T-cell (primary cell): ENCODE measurements around the gene ARHGAP8. TPM values are rescaled to one million over a fixed set of nuclear protein-coding genes. Genes with fewer than 3 reads are reported as not detected.

Source experiments
- ATAC-seq, 4 experiments: fragments of 200-7000 bp in 3 of 4; fragments of 150-1000 bp in 1 of 4; cut with Tn5 transposase; replicated peaks in 1 of 4; 1 replicate in 3 of 4; 2 replicates in 1 of 4; pipeline ENCODE4 v1.10.0; 2021; ENCODE audit warnings: moderate library complexity in 3 of 4, mild to moderate bottlenecking in 2 of 4, moderate number of reproducible peaks in 1 of 4
- CTCF ChIA-PET, 2 donors: fragments of 300-600 bp; sonication (Branson Sonifier 250); formaldehyde crosslinking; loops; one replicate each; lab custom pipeline; 2022; ENCODE audit warnings: antibody characterized with exemption in 2 of 2; lab: Charles Lee
- POLR2A ChIA-PET, 2 donors: fragments of 300-600 bp; sonication (Branson Sonifier 250); formaldehyde crosslinking; loops; one replicate each; lab custom pipeline; 2022; ENCODE audit warnings: antibody characterized with exemption in 2 of 2; lab: Charles Lee
- DNase-seq, 35 experiments: peaks; one replicate each; pipeline versions ENCODE4 v3.0.0 to v3.0.0-alpha.2; 2013 to 2023
- H3K27ac ChIP-seq: one replicate; pipeline ENCODE4 v1.5.1; 2013; ENCODE audit warnings: low read length
- H3K27me3 ChIP-seq, 2 experiments: replicated peaks in 1 of 2; 1 replicate in 1 of 2; 2 replicates in 1 of 2; pipeline versions ENCODE4 v1.6.1 to v1.7.0; 2013; ENCODE audit warnings: low read length in 1 of 2, mixed read lengths in 1 of 2; ENCODE audit not compliant: control insufficient read depth in 2 of 2, insufficient read depth in 2 of 2; ENCODE audit errors: extremely low read depth in 1 of 2
- H3K36me3 ChIP-seq, 2 donors: 1 replicate in 1 of 2; 2 replicates in 1 of 2; pipeline versions ENCODE4 v1.6.1 to v1.7.0; 2013; ENCODE audit warnings: low read length in 1 of 2; ENCODE audit not compliant: control insufficient read depth in 2 of 2, insufficient read depth in 1 of 2; ENCODE audit errors: extremely low read depth in 1 of 2
- H3K4me1 ChIP-seq, 2 experiments: 1 replicate in 1 of 2; 2 replicates in 1 of 2; pipeline versions ENCODE4 v1.6.1 to v1.7.0; 2013; ENCODE audit warnings: low read length in 2 of 2, mixed read lengths in 1 of 2; ENCODE audit not compliant: insufficient read depth in 2 of 2, control insufficient read depth in 1 of 2; ENCODE audit errors: extremely low read depth in 1 of 2
- H3K4me3 ChIP-seq, 2 donors: 1 replicate in 1 of 2; 2 replicates in 1 of 2; pipeline versions ENCODE4 v1.5.1 to v1.7.0; 2013; ENCODE audit warnings: mild to moderate bottlenecking in 2 of 2, low read length in 1 of 2, moderate library complexity in 1 of 2; ENCODE audit not compliant: control insufficient read depth in 1 of 2; ENCODE audit errors: extremely low read depth in 1 of 2
- H3K9me3 ChIP-seq: 2 replicates; pipeline ENCODE4 v1.7.0; 2013
- H3K27ac Mint-ChIP-seq, 2 donors: one replicate each; pipeline ENCODE4 v1.8.0; 2020 to 2021; ENCODE audit warnings: mild to moderate bottlenecking in 2 of 2, mixed read lengths in 2 of 2
- H3K27me3 Mint-ChIP-seq, 2 donors: one replicate each; pipeline ENCODE4 v1.8.0; 2021 to 2022; ENCODE audit warnings: mixed read lengths in 2 of 2
- H3K36me3 Mint-ChIP-seq: one replicate; pipeline ENCODE4 v1.8.0; 2021; ENCODE audit warnings: mixed read lengths
- H3K4me1 Mint-ChIP-seq, 3 donors: one replicate each; pipeline ENCODE4 v1.8.0; 2020 to 2022; ENCODE audit warnings: mixed read lengths in 3 of 3, mild to moderate bottlenecking in 1 of 3
- H3K4me3 Mint-ChIP-seq, 3 donors: one replicate each; pipeline ENCODE4 v1.8.0; 2020 to 2022; ENCODE audit warnings: mild to moderate bottlenecking in 3 of 3, mixed read lengths in 3 of 3, moderate library complexity in 3 of 3
- H3K9me3 Mint-ChIP-seq, 3 donors: one replicate each; pipeline ENCODE4 v1.8.0; 2020 to 2022; ENCODE audit warnings: mixed read lengths in 3 of 3
- WGBS: methylation state at CpG from one replicate; pipeline ENCODE4 v1.1.5; 2013; ENCODE audit warnings: missing lambda C conversion rate; ENCODE audit not compliant: insufficient coverage; 5-methylcytosine and 5-hydroxymethylcytosine counted together
- total RNA-seq, 35 experiments: library from RNA in 6 of 35; stranded (reverse) in 6 of 35; fragments of 120-200 nt in 1 of 35; gene quantifications; one replicate each; pipeline versions ENCODE4 v1.2.1 to v1.2.4 and lab custom pipeline; 2013 to 2026

Gene ARHGAP8
- total RNA-seq, 5 donors from 2014 or later (not counting 1 experiment from before 2014, with no cell fraction given) = 0.59 to 4.7 (median 2.0) TPM

DNA sequence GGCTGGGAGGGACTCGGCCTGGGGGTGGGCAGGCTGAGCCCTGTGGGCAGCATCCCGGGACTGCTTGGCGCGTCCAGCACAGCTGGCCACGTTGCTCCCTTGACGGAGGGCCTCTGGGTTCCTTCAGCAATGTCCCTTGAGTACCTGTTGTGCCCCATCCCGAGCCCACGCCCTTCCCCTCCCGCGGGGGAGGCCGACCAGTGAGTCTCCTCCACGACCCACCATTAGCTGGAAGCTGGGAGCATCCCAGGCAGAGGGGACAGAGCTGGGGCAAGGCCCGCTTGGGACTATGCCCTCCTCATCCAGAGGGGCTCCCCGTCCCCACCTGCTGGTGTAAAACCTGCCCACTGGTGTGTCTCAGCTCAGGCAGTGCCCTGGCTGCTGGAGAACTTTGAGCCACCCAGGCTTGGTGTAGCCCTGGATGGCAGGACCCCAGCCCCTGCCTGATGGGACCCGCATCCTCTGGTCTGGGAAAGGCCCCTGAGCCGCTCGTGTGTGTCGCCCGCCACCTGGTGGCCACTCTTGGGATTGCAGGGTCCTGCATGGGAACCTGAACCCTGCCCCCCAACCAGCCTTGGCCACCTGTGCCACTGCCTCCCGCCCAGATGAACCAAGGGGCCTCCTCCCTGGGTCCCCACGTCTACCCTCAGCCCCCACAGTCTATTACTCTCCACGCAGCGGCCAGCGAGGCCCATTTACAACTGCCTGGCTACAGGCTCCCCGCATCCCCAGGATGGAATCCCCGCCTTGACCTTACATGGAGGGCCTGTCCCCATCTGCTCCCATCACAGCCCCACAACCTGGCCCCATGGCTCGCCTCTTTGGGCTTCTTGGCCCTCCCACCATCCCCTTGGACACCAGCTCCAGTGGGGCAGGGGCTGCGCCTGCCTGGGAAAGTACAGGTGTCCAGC is 16.6 kb upstream of the ARHGAP8 start:
- Mint-ChIP-seq H3K27me3 (no peaks in the 10 kb centered on the region), H3K4me1 (peaks cover 3 to 6% (median 3%) of the 10 kb centered on the region in 3 donors), H3K27ac (no peak overlapping the region), H3K36me3 (peaks cover 5% of the 10 kb centered on the region), H3K9me3 (no peaks in the 10 kb centered on the region), H3K4me3 (no peak overlapping the region)
- ATAC-seq (peak; percentile 75 to 80 (median 80)), DNase-seq (peak; percentile 29 to 86 (median 76))
- WGBS = 48% methylated on average over 25 of the region's 28 CpGs
- ChIA-PET POLR2A (interaction anchor here in 1 of 2 donors (0.6 kb wide), 1 partner anchor 27 kb away, joined by 3 read pairs; no protein-coding TSS in a partner anchor), CTCF (interaction anchor here (0.5 to 2.2 kb wide), 5 partner anchors 38 to 1063 kb away, joined by 3 to 9 read pairs (median 3); no protein-coding TSS in a partner anchor)
- peaks cover 0 to 13% of the 10 kb centered on the region in 2 donors for H3K36me3 ChIP-seq
- H3K27me3 ChIP-seq = peaks cover 0 to 2% of the 10 kb centered on the region in 2 experiments
- no peak overlapping the region for H3K27ac ChIP-seq
- H3K4me3 ChIP-seq = no peak overlapping the region
- H3K9me3 ChIP-seq = no peaks in the 10 kb centered on the region
- peaks cover 0 to 12% of the 10 kb centered on the region in 2 experiments for H3K4me1 ChIP-seq

DNA sequence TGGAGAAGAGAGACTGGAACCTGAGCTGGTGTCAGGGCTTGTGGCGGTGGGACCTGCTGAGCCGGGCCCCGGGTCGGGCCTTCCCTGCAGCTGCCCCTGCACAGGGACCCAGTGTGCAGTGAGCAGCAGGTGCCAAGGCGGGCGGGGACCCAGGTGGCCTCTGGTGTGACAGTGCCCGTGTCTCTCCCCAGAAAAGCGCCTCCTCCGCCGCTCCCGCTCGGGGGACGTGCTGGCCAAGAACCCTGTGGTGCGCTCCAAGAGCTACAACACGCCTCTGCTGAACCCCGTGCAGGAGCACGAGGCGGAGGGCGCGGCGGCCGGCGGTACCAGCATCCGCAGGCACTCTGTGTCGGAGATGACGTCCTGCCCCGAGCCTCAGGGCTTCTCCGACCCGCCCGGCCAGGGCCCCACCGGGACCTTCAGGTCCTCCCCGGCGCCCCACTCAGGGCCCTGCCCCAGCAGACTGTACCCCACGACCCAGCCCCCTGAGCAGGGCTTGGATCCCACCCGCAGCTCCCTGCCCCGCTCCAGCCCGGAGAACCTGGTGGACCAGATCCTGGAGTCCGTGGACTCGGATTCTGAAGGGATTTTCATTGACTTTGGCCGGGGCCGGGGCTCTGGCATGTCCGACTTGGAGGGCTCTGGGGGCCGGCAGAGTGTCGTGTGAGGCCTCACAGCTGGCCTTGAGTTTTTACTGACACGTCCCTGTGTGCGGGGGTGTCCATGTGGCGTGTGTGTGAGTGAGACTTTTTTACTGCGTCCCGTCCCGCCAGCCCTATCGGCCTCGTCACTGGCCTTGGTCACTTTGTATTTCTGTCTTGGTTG is 15.6 kb upstream of the ARHGAP8 start:
- Histone ChIP-seq H3K4me1 (peaks cover 0 to 12% of the 10 kb centered on the region in 2 experiments), H3K36me3 (peaks cover 0 to 9% of the 10 kb centered on the region in 2 donors), H3K4me3 (no peak overlapping the region), H3K27me3 (peaks cover 0 to 2% of the 10 kb centered on the region in 2 experiments), H3K27ac (no peak overlapping the region), H3K9me3 (no peaks in the 10 kb centered on the region)
- Mint-ChIP-seq H3K4me3 (no peak overlapping the region), H3K36me3 (peaks cover 3% of the 10 kb centered on the region), H3K9me3 (no peaks in the 10 kb centered on the region), H3K27ac (no peak overlapping the region), H3K27me3 (no peaks in the 10 kb centered on the region), H3K4me1 (peaks cover 3 to 6% (median 3%) of the 10 kb centered on the region in 3 donors)
- WGBS = 92% methylated on average over 51 of the region's 52 CpGs
- ChIA-PET POLR2A (no interaction called here), CTCF (interaction anchor here (0.5 to 2.2 kb wide), 3 partner anchors 39 to 1062 kb away, joined by 4 to 9 read pairs (median 6); no protein-coding TSS in a partner anchor)
- DNase-seq = no peak
- ATAC-seq = no peak

DNA sequence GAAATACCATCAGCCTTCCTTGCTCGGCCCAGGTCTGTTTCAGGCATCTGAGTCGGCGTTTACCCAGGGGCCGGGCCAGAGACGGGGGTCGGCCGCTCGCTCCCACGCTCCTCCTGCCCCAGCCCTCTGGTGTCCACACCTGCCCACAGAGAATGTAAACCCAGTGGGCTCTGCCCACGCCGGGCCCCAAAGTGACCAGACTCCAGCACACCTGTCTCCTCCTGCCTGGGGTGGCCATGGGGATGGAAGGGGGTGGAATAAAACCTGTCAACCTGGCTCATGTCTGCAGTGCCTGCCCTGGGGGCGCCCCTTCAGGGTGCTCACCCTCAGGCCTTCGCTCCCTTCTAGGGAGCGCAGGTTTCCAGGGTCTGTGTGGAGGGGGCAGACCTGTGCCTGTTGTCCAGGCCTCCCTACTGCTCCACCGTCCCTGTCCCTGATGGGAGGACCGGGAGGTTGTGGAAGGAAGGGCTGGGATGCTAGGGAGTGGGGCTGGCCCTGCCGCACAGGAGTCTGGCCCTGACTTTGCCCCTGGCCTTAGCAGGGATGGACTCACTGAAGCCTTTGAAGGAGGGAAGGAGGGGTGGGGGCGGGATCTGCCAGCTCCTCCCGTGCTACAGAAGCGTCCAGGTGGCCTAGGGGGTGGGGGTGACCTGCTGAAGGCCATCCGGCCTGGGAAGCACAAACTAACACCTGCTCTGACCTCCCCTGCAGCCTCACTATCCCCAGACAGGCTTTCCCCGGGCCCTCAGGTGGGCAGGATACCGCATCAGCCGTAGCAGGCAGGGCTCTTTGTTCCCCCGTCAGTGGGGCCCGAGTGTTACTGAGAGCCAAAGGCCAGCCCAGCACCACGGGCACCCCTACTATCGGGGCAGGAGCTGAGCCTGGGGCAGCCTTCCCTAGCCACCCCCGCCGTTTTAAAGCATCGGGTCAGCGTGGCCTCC is 14.7 kb upstream of the ARHGAP8 start:
- Mint-ChIP-seq H3K27ac (no peak overlapping the region), H3K36me3 (peaks cover under 1% of the 10 kb centered on the region), H3K4me3 (no peak overlapping the region), H3K9me3 (no peaks in the 10 kb centered on the region), H3K27me3 (no peaks in the 10 kb centered on the region), H3K4me1 (peaks cover 3 to 6% (median 3%) of the 10 kb centered on the region in 3 donors)
- Histone ChIP-seq H3K36me3 (peaks cover 0 to 2% of the 10 kb centered on the region in 2 donors), H3K9me3 (no peaks in the 10 kb centered on the region), H3K4me3 (no peak overlapping the region), H3K4me1 (peaks cover 0 to 12% of the 10 kb centered on the region in 2 experiments), H3K27ac (no peak overlapping the region), H3K27me3 (peaks cover 0 to 2% of the 10 kb centered on the region in 2 experiments)
- 91% methylated on average over 19 of the region's 32 CpGs for WGBS
- ATAC-seq (no peak), DNase-seq (no peak)
- POLR2A ChIA-PET = no interaction called here
- CTCF ChIA-PET = no interaction called here

DNA sequence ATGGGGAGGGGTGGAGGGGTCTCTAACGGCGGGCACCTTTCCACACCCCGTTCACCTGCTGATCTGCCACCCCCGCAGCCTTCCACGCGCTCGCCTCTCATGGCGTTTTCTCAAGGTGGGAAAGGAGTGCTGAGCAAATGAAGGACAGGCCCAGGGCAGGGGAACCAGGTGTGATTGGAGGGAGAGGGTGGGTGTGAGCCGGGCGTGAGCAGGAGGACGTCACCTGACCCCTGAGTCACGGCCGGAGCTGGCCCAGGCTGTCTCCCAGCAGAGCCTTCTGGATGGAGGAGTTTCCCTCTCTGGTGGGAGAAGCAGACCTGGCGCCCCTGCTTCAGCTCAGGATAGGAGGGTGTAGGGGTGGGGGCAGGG is 14.0 kb upstream of the ARHGAP8 start:
- 64% methylated on average over 5 of the region's 14 CpGs for WGBS
- no peaks in the 10 kb centered on the region for H3K27me3 Mint-ChIP-seq

DNA sequence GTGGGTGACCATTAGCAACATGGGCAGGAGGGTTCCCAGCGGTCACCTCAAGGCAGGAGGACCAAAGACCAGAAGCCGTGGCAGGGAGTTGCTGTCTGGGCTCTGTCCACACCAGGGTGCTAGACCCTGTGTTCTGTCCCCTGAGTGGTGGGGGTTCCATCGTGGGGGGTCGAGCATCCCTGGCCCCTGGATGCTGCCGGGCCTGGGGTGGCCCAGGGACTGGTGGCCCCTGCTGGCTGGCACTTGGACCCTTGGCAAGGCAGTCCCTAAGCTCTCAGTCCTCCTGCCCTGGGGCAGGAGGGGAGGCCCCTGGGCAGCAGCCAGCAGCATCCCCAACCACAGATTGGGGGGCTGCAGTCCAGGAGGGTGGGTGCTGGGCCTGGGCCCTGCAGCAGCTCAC is 13.4 kb upstream of the ARHGAP8 start:
- Histone ChIP-seq H3K4me1 (peaks cover 0 to 12% of the 10 kb centered on the region in 2 experiments), H3K27ac (no peak overlapping the region), H3K36me3 (peaks cover 0 to 2% of the 10 kb centered on the region in 2 donors), H3K4me3 (no peak overlapping the region), H3K27me3 (peaks cover 0 to 2% of the 10 kb centered on the region in 2 experiments), H3K9me3 (no peaks in the 10 kb centered on the region)
- CTCF ChIA-PET = no interaction called here
- no peak for ATAC-seq
- Mint-ChIP-seq H3K9me3 (no peaks in the 10 kb centered on the region), H3K27ac (no peak overlapping the region), H3K4me1 (peaks cover 3 to 6% (median 3%) of the 10 kb centered on the region in 3 donors), H3K36me3 (no peaks in the 10 kb centered on the region), H3K27me3 (no peaks in the 10 kb centered on the region), H3K4me3 (no peak overlapping the region)
- no peak for DNase-seq
- POLR2A ChIA-PET = no interaction called here
- WGBS = 78% methylated on average over 4 of the region's 5 CpGs

More for the DNA sequence above, 14.0 kb upstream of the ARHGAP8 start:
- DNase-seq = no peak
- ATAC-seq = no peak
- no peak overlapping the region for H3K4me3 ChIP-seq
- no peak overlapping the region for H3K27ac ChIP-seq
- Mint-ChIP-seq H3K27ac (no peak overlapping the region), H3K9me3 (no peaks in the 10 kb centered on the region), H3K4me3 (no peak overlapping the region), H3K4me1 (peaks cover 3 to 6% (median 3%) of the 10 kb centered on the region in 3 donors), H3K36me3 (no peaks in the 10 kb centered on the region)
- H3K9me3 ChIP-seq = no peaks in the 10 kb centered on the region
- H3K27me3 ChIP-seq = peaks cover 0 to 2% of the 10 kb centered on the region in 2 experiments
- peaks cover 0 to 2% of the 10 kb centered on the region in 2 donors for H3K36me3 ChIP-seq
- ChIA-PET POLR2A (no interaction called here), CTCF (no interaction called here)
- peaks cover 0 to 12% of the 10 kb centered on the region in 2 experiments for H3K4me1 ChIP-seq
